COR-L47 (cell line): ENCODE results near the gene UPK3BL2.
"Not testable (repeated sequence)": the region's sequence is repeated elsewhere in the genome, so short reads cannot be mapped to it uniquely, and the experiment has no call there.

Experiments used
- DNase-seq: peaks from one replicate; lab custom pipeline; 2025; lab: John Stamatoyannopoulos, UW

Gene UPK3BL2

GRCh38 chr7:102494026-102494425 lies 49.5 kb downstream of the UPK3BL2 start:
- DNase-seq = not testable (repeated sequence)

GRCh38 chr7:102493220-102493935 lies 50.1 kb downstream of the UPK3BL2 start:
- not testable (repeated sequence) for DNase-seq

- not testable (repeated sequence) for DNase-seq
Observed at GRCh38 chr7:102490529-102491075, 52.9 kb downstream of the UPK3BL2 start.
